ENCODE results near the gene POLN.

The POLN gene

DNA sequence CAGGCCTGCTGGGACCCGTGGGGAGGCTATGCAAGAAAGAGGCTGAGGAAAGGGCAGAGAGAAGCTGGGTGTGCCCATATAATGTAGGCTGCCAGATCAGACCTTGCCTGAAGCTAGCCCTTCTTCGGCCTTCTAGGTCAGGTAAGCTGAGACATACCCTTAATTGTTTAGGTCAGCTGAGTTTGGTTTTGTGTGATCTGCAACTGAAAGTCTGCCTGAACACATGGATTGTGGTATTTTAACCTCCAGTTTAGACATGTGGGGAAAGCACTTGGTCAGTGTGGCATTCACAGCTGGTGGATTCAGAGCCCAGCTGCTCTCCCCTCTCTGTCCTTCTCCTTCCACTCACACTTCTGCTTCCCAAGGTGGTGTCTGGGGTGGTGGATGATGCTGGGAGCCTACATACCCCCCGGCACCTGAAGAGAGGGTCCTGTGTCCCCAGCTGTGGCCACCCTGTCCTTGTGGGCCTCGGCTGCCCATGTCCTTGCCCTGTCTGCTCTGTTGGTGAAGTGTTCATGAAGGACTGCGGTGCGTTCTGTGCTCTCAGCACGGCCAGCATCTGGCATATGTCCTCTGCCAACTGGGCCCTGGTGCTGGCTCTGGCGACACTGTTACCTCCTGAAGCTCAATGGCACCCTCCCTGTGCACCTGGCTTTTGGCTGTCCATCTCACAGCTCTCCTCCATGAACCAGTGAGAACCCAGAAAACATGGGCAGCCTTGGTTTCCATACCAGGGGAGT is 100.7 kb downstream of the POLN start:
- no peak overlapping the region for H3K4me3 Mint-ChIP-seq

GRCh38 chr4:2138846-2139500 is 102.9 kb downstream of the POLN start:
- no peaks in the 10 kb centered on the region for H3K36me3 Mint-ChIP-seq
- no peak overlapping the region for H3K4me3 Mint-ChIP-seq
- DNase-seq = no peak
- CTCF ChIA-PET = interaction anchor here (0.7 to 1.1 kb wide), 2 partner anchors 9 to 81 kb away, joined by 3 to 4 read pairs; no protein-coding TSS in a partner anchor
- H3K27ac Mint-ChIP-seq = no peak overlapping the region
- peaks cover 37% of the 10 kb centered on the region for H3K4me1 Mint-ChIP-seq
- peaks cover 6% of the 10 kb centered on the region for H3K9me3 Mint-ChIP-seq
- H3K27me3 Mint-ChIP-seq = peaks cover 8% of the 10 kb centered on the region

More for the DNA sequence above, 100.7 kb downstream of the POLN start:
- Mint-ChIP-seq H3K4me1 (peaks cover 17% of the 10 kb centered on the region), H3K27me3 (peaks cover 8% of the 10 kb centered on the region), H3K36me3 (no peaks in the 10 kb centered on the region), H3K27ac (no peak overlapping the region), H3K9me3 (no peaks in the 10 kb centered on the region)
- CTCF ChIA-PET = interaction anchor here (0.7 to 1.2 kb wide), 2 partner anchors 141 to 185 kb away, joined by 3 read pairs; no protein-coding TSS in a partner anchor
- no peak for DNase-seq

DNA sequence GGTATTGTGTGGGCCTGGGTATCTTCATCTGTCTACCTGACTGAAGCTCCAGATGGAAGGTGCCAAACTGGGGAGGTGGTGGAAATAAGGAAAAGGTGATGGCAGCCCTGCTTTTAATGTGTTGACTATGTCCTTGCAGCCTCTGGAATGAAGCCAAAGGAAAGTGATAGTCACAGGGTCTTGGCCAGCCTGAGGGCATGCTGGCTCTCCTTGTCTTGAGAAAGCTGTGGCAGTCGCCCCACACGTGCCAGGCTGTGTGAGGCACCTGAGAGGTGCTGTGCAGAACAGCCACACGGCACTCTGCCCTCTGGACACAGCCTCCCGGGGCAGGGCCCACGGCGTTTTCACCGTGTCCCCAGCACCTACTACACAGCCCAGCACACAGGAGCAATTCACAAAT is 105.2 kb downstream of the POLN start:
- H3K4me1 Mint-ChIP-seq = peaks cover 31% of the 10 kb centered on the region
- H3K27ac Mint-ChIP-seq = no peak overlapping the region
- DNase-seq = no peak
- H3K36me3 Mint-ChIP-seq = peaks cover 8% of the 10 kb centered on the region
- no peak overlapping the region for H3K4me3 Mint-ChIP-seq
- H3K27me3 Mint-ChIP-seq = peaks cover 8% of the 10 kb centered on the region
- CTCF ChIA-PET = interaction anchor here (1.0 kb wide), 1 partner anchor 41 kb away, joined by 3 read pairs; no protein-coding TSS in a partner anchor
- H3K9me3 Mint-ChIP-seq = peaks cover 25% of the 10 kb centered on the region

GRCh38 chr4:2135083-2135482 is 106.8 kb downstream of the POLN start:
- Mint-ChIP-seq H3K4me3 (peak overlapping the region; percentile 0), H3K9me3 (peaks cover 30% of the 10 kb centered on the region), H3K27me3 (peaks cover 5% of the 10 kb centered on the region), H3K27ac (peak overlapping the region; percentile 2), H3K36me3 (peaks cover 10% of the 10 kb centered on the region), H3K4me1 (peaks cover 31% of the 10 kb centered on the region)
- CTCF ChIA-PET = no interaction called here
- peak; percentile 63 for DNase-seq

- Mint-ChIP-seq H3K36me3 (peaks cover 10% of the 10 kb centered on the region), H3K4me3 (no peak overlapping the region), H3K27ac (no peak overlapping the region), H3K4me1 (peaks cover 31% of the 10 kb centered on the region), H3K9me3 (peaks cover 30% of the 10 kb centered on the region), H3K27me3 (peaks cover 7% of the 10 kb centered on the region)
- CTCF ChIA-PET = no interaction called here
- DNase-seq = no peak
Observed at GRCh38 chr4:2132438-2132837, 109.5 kb downstream of the POLN start.

DNA sequence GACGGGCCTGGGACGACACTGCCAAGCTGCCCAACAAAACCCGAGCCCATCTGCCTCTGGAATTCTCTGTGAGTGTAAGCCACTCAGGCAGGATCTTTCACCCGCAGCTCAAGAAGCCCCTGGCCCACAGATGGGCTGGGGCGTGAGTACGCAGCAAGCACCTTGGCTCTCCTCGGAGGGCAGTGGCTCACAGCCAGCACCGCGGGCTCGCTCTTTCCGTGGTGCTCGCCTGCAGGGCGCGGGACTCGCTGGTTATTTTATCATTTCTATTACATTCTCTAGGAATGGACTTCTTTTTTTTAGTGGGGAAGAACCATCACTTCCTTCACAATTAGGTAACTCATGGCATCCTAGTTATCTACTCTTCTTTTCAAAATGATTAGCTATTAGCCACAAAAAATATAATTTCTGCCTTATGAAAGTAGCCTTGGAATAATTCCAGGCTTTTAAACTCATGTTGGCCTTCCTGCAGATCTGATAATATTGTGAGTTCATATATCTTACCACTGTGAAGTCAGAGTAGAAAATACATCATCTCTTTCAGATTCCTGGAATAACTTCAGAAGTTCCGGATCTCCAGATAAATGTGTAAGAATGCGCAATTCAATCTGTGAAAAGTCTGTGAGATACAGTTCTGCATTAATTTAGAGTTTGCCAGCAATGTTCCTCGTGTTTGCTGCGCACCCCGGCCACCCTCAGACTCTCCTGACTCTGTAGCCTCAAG is 114.2 kb downstream of the POLN start:
- peaks cover 10% of the 10 kb centered on the region for H3K27me3 Mint-ChIP-seq
- no peak overlapping the region for H3K27ac Mint-ChIP-seq
- CTCF ChIA-PET = no interaction called here
- H3K9me3 Mint-ChIP-seq = peaks cover 15% of the 10 kb centered on the region
- H3K4me1 Mint-ChIP-seq = peaks cover 5% of the 10 kb centered on the region
- H3K4me3 Mint-ChIP-seq = no peak overlapping the region
- H3K36me3 Mint-ChIP-seq = peaks cover 10% of the 10 kb centered on the region
- DNase-seq = no peak

DNA sequence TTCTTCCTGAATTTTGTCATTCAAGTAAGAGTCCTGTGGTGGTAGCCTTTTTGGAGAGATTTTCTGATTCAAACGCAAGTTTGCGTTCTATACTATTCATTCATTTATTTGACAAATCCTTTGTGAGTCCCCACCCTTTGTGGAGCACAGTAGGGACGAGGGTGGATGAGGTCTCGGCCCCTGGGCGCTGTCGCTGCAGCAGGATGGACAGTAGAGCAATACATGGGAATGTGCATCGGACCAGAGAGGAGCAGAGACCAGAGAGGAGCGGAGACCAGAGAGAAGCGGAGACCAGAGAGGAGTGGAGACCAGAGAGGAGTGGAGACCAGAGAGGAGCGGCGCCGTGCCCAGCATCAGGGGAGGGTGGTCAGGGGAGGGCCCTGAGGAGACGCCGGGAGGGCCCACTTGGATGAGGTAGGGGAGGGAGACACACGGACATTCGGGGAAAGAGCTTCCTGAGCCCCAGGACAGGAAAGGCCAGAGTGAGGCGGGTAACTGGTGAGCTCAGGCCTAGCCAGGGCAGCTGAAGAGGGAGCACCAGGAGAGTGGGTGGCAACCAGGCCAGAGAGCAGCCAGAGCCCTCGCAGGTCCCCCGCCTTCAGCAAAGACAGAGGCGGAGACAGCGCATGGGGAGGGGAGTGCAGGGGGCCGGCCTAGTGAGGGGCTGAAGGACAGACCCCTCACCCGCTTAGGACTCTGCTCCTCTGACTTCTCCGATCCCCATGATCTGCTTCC is 115.4 kb downstream of the POLN start:
- peaks cover 9% of the 10 kb centered on the region for H3K4me1 Mint-ChIP-seq
- CTCF ChIA-PET = no interaction called here
- no peak overlapping the region for H3K4me3 Mint-ChIP-seq
- H3K27me3 Mint-ChIP-seq = peaks cover 10% of the 10 kb centered on the region
- H3K27ac Mint-ChIP-seq = no peak overlapping the region
- H3K36me3 Mint-ChIP-seq = no peaks in the 10 kb centered on the region
- no peak for DNase-seq
- H3K9me3 Mint-ChIP-seq = peaks cover 2% of the 10 kb centered on the region

DNA sequence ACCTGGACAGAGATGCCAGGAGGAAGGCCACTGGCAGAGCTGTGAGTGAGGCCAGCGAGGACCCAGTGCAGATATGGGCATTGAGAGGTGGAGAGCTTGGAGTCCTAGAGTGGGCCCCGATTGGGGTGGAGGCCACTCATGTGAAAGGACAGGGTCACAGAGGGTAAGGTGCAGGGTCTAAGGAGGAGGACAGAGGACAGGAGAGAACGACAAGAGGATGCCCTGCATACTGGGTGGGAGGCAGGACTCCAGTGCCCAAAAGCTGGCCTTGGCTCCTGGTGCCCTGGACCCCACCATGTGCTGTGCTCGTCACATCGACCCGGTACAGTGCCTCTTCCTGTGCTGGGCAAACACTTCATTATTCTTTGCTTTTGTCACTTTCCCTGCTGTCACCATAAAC is 116.1 kb downstream of the POLN start:
- Mint-ChIP-seq H3K4me3 (no peak overlapping the region), H3K36me3 (no peaks in the 10 kb centered on the region), H3K27me3 (peaks cover 10% of the 10 kb centered on the region), H3K27ac (no peak overlapping the region), H3K9me3 (no peaks in the 10 kb centered on the region), H3K4me1 (peaks cover 9% of the 10 kb centered on the region)
- DNase-seq = no peak
- CTCF ChIA-PET = no interaction called here

GRCh38 chr4:2125023-2125422 is 116.9 kb downstream of the POLN start:
- Mint-ChIP-seq H3K27me3 (peaks cover 7% of the 10 kb centered on the region), H3K4me1 (peaks cover 9% of the 10 kb centered on the region), H3K36me3 (no peaks in the 10 kb centered on the region), H3K9me3 (no peaks in the 10 kb centered on the region), H3K27ac (no peak overlapping the region), H3K4me3 (no peak overlapping the region)
- no peak for DNase-seq
- CTCF ChIA-PET = no interaction called here

- H3K4me1 Mint-ChIP-seq = no peaks in the 10 kb centered on the region
- H3K27ac Mint-ChIP-seq = no peak overlapping the region
- no peak overlapping the region for H3K4me3 Mint-ChIP-seq
- CTCF ChIA-PET = no interaction called here
- H3K27me3 Mint-ChIP-seq = peaks cover 9% of the 10 kb centered on the region
- peaks cover 1% of the 10 kb centered on the region for H3K9me3 Mint-ChIP-seq
- H3K36me3 Mint-ChIP-seq = no peaks in the 10 kb centered on the region
- no peak for DNase-seq
Observed at GRCh38 chr4:2116687-2117400, 125.1 kb downstream of the POLN start.

DNA sequence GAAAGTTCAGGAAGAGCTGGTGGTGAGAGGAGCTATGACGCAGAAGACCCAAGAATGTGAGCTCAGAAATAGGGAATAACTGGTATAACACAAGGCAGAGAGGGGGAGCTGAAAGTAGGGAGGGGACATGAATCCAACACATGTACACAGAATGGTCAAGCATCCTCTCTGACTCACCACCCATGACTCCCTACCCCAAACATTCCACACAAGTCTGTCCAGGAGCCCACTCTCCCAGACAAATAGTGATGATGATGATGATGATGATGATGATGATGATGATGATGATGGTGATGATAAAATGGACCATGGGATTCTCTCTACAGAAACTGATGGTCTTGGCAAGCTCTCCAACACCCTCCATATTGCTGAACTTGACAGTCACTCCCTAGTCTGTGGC is 136.4 kb downstream of the POLN start:
- Mint-ChIP-seq H3K4me3 (no peak overlapping the region), H3K27ac (no peak overlapping the region), H3K27me3 (peaks cover 28% of the 10 kb centered on the region), H3K9me3 (peaks cover 13% of the 10 kb centered on the region), H3K36me3 (peaks cover 6% of the 10 kb centered on the region), H3K4me1 (peaks cover 5% of the 10 kb centered on the region)
- DNase-seq = no peak
- CTCF ChIA-PET = no interaction called here

- DNase-seq = no peak
- H3K36me3 Mint-ChIP-seq = peaks cover 6% of the 10 kb centered on the region
- no peak overlapping the region for H3K27ac Mint-ChIP-seq
- H3K4me3 Mint-ChIP-seq = no peak overlapping the region
- H3K9me3 Mint-ChIP-seq = peaks cover 13% of the 10 kb centered on the region
- peaks cover 5% of the 10 kb centered on the region for H3K4me1 Mint-ChIP-seq
- peaks cover 26% of the 10 kb centered on the region for H3K27me3 Mint-ChIP-seq
- CTCF ChIA-PET = no interaction called here
Observed at GRCh38 chr4:2104556-2105345, 137.2 kb downstream of the POLN start.

All from activated naive CD4-positive, alpha-beta T cell treated with anti-CD3 and anti-CD28 coated beads, Interleukin-2, amount 10 ng/mL, durations not matched to agents 7 days and 5 days (primary cell).